Tibial nerve (tissue), 4 donors: ENCODE measurements around the gene CCDC181.

ENCODE experiments used
- CTCF ChIP-seq, 5 experiments: fragments of 200-600 bp in 3 of 5; fragments of 450-650 bp in 2 of 5; sonication (generic) in 3 of 5; IDR thresholded peaks; one replicate each; pipeline ENCODE4 v1.5.1; 2016 to 2019; ENCODE audit warnings: antibody characterized with exemption in 5 of 5, mild to moderate bottlenecking in 3 of 5, moderate library complexity in 2 of 5
- EP300 ChIP-seq, 2 donors: sonication (generic); formaldehyde crosslinking; IDR thresholded peaks; one replicate each; pipeline ENCODE4 v1.6.1; 2017; ENCODE audit warnings: antibody characterized with exemption in 2 of 2, mild to moderate bottlenecking in 1 of 2
- POLR2A ChIP-seq, 2 donors: fragments of 450-650 bp; IDR thresholded peaks; one replicate each; pipeline ENCODE4 v1.6.1; 2017; ENCODE audit warnings: antibody characterized with exemption in 2 of 2, mild to moderate bottlenecking in 2 of 2, moderate library complexity in 2 of 2

GRCh38 chr1:169368406-169368769 lies 58.9 kb downstream of the CCDC181 start:
- TF ChIP-seq CTCF (IDR thresholded peaks at IDR 0.05) (no peak), EP300 (IDR thresholded peaks at IDR 0.05) (no peak), POLR2A (IDR thresholded peaks at IDR 0.05) (no peak)
